H9 (cell line): ENCODE measurements around the gene LARP6. TPM values are rescaled to one million over a fixed set of nuclear protein-coding genes. Genes with fewer than 3 reads are reported as not detected.
"Not testable (repeated sequence)": the region's sequence is repeated elsewhere in the genome, so short reads cannot be mapped to it uniquely, and the experiment has no call there.

Experiments used
- DNase-seq: peaks from one replicate; pipeline ENCODE4 v3.0.0-alpha.2; 2017
- H2AFZ ChIP-seq: one replicate; pipeline ENCODE4 v1.6.1; 2013; ENCODE audit warnings: mild to moderate bottlenecking, low read length, control low read depth, moderate library complexity
- H2AK5ac ChIP-seq: 2 replicates; pipeline ENCODE4 v1.6.1; 2013; ENCODE audit warnings: low read length, control low read depth, mixed read lengths; ENCODE audit not compliant: insufficient read length
- H2BK120ac ChIP-seq: one replicate; pipeline ENCODE4 v1.6.1; 2013; ENCODE audit warnings: low read depth, mild to moderate bottlenecking, low read length, control low read depth, inconsistent platforms; ENCODE audit not compliant: poor library complexity, severe bottlenecking
- H2BK12ac ChIP-seq: 2 replicates; pipeline ENCODE4 v1.6.1; 2013; ENCODE audit warnings: low read length, control low read depth, mixed read lengths, low read depth; ENCODE audit not compliant: insufficient read length
- H2BK15ac ChIP-seq: 2 replicates; pipeline ENCODE4 v1.6.1; 2013; ENCODE audit warnings: low read depth, low read length, control low read depth
- H2BK20ac ChIP-seq: one replicate; pipeline ENCODE4 v1.6.1; 2013; ENCODE audit warnings: low read depth, mild to moderate bottlenecking, low read length, control low read depth, inconsistent platforms; ENCODE audit not compliant: poor library complexity, severe bottlenecking
- H2BK5ac ChIP-seq: 2 replicates; pipeline ENCODE4 v1.6.1; 2013; ENCODE audit warnings: low read length, control low read depth, mixed read lengths; ENCODE audit not compliant: insufficient read length
- H3K14ac ChIP-seq: 2 replicates; pipeline ENCODE4 v1.6.1; 2013; ENCODE audit warnings: low read length, control low read depth; ENCODE audit not compliant: insufficient read depth
- H3K18ac ChIP-seq: 2 replicates; pipeline ENCODE4 v1.6.1; 2013; ENCODE audit warnings: low read depth, mild to moderate bottlenecking, mixed read lengths, low read length, control low read depth; ENCODE audit not compliant: insufficient read length
- H3K23ac ChIP-seq: 2 replicates; pipeline ENCODE4 v1.6.1; 2013; ENCODE audit warnings: low read length, control low read depth, mixed read lengths, low read depth; ENCODE audit not compliant: insufficient read length
- H3K23me2 ChIP-seq: 2 replicates; pipeline ENCODE4 v1.6.1; 2013; ENCODE audit warnings: low read depth, mild to moderate bottlenecking, mixed read lengths, low read length, control low read depth; ENCODE audit not compliant: insufficient read length, poor library complexity, severe bottlenecking
- H3K27ac ChIP-seq: 2 replicates; pipeline ENCODE4 v1.5.1; 2013; ENCODE audit warnings: low read length, control low read depth, mixed read lengths, low read depth; ENCODE audit not compliant: insufficient read length
- H3K27me3 ChIP-seq: 2 replicates; pipeline ENCODE4 v1.6.1; 2013; ENCODE audit warnings: low read length, control low read depth, inconsistent platforms; ENCODE audit not compliant: insufficient read depth
- H3K4ac ChIP-seq: 2 replicates; pipeline ENCODE4 v1.6.1; 2013; ENCODE audit warnings: low read depth, mild to moderate bottlenecking, control low read depth, inconsistent platforms, low read length, moderate library complexity
- H3K4me1 ChIP-seq: 2 replicates; pipeline ENCODE4 v1.6.1; 2013; ENCODE audit warnings: low read length, control low read depth, inconsistent platforms; ENCODE audit not compliant: insufficient read depth
- H3K4me2 ChIP-seq: 2 replicates; pipeline ENCODE4 v1.6.1; 2013; ENCODE audit warnings: low read length, control low read depth, mixed read lengths; ENCODE audit not compliant: insufficient read length, insufficient read depth
- H3K56ac ChIP-seq: 2 replicates; pipeline ENCODE4 v1.6.1; 2013; ENCODE audit warnings: low read depth, mild to moderate bottlenecking, mixed read lengths, low read length, control low read depth; ENCODE audit not compliant: insufficient read length
- H3K79me1 ChIP-seq: 2 replicates; pipeline ENCODE4 v1.6.1; 2013; ENCODE audit warnings: low read depth, mild to moderate bottlenecking, moderate library complexity, low read length, control low read depth, inconsistent platforms; ENCODE audit not compliant: insufficient read depth, poor library complexity, severe bottlenecking
- H3K79me2 ChIP-seq: 2 replicates; pipeline ENCODE4 v1.6.1; 2013; ENCODE audit warnings: low read length, control low read depth, inconsistent platforms; ENCODE audit not compliant: insufficient read depth
- H3K9ac ChIP-seq: 2 replicates; pipeline ENCODE4 v1.6.1; 2013; ENCODE audit warnings: low read length, control low read depth, mixed read lengths; ENCODE audit not compliant: insufficient read length; ENCODE audit errors: extremely low read depth
- H3K9me3 ChIP-seq: one replicate; pipeline ENCODE4 v1.6.1; 2013; ENCODE audit warnings: low read depth, low read length, inconsistent platforms; ENCODE audit not compliant: control insufficient read depth
- H3T11ph ChIP-seq: one replicate; pipeline ENCODE4 v1.6.1; 2013; ENCODE audit warnings: mild to moderate bottlenecking, low read length, control low read depth, inconsistent platforms
- H4K20me1 ChIP-seq: one replicate; pipeline ENCODE4 v1.6.1; 2013; ENCODE audit not compliant: control insufficient read depth, insufficient read length, insufficient read depth
- H4K5ac ChIP-seq: 2 replicates; pipeline ENCODE4 v1.6.1; 2013; ENCODE audit warnings: low read depth, mild to moderate bottlenecking, mixed read lengths, low read length, control low read depth; ENCODE audit not compliant: insufficient read length
- H4K8ac ChIP-seq: replicated peaks from 2 replicates; pipeline ENCODE4 v1.6.1; 2013; ENCODE audit warnings: low read length, control low read depth, mixed read lengths, low read depth; ENCODE audit not compliant: insufficient read length
- H4K91ac ChIP-seq: 2 replicates; pipeline ENCODE4 v1.6.1; 2013; ENCODE audit warnings: low read depth, mild to moderate bottlenecking, moderate library complexity, mixed read lengths, low read length, control low read depth; ENCODE audit not compliant: insufficient read length
- H3K27ac Mint-ChIP-seq, 3 experiments: 2 replicates in 2 of 3; 3 replicates in 1 of 3; pipeline ENCODE4 v1.8.0; 2020 to 2021; ENCODE audit warnings: mixed read lengths in 3 of 3, mild to moderate bottlenecking in 1 of 3, moderate library complexity in 1 of 3
- H3K27me3 Mint-ChIP-seq: 2 replicates; pipeline ENCODE4 v1.8.0; 2021; ENCODE audit warnings: low read depth, mild to moderate bottlenecking, moderate library complexity, mixed read lengths
- H3K36me3 Mint-ChIP-seq, 3 experiments: 2 replicates in 2 of 3; 3 replicates in 1 of 3; pipeline ENCODE4 v1.8.0; 2020 to 2021; ENCODE audit warnings: low read depth in 3 of 3, mixed read lengths in 3 of 3; ENCODE audit not compliant: insufficient read depth in 1 of 3
- H3K4me1 Mint-ChIP-seq, 2 experiments: 2 replicates each; pipeline ENCODE4 v1.8.0; 2020; ENCODE audit warnings: mixed read lengths in 2 of 2
- H3K4me3 Mint-ChIP-seq, 2 experiments: 2 replicates in 1 of 2; 3 replicates in 1 of 2; pipeline ENCODE4 v1.8.0; 2020 to 2021; ENCODE audit warnings: mild to moderate bottlenecking in 2 of 2, mixed read lengths in 2 of 2, moderate library complexity in 1 of 2
- H3K9me3 Mint-ChIP-seq, 2 experiments: 2 replicates in 1 of 2; 3 replicates in 1 of 2; pipeline ENCODE4 v1.8.0; 2020; ENCODE audit warnings: mild to moderate bottlenecking in 2 of 2, mixed read lengths in 2 of 2, moderate library complexity in 1 of 2
- CTCF ChIP-seq: fragments of 200-600 bp; sonication (generic); conservative IDR thresholded peaks from 3 replicates; pipeline ENCODE4 v1.8.0; 2021; ENCODE audit warnings: antibody characterized with exemption, mild to moderate bottlenecking
- WGBS: extraction: QIAGEN DNeasy Blood & Tissue Kit; methylation state at CpG from one replicate; pipeline ENCODE4 v1.1.7; 2013; ENCODE audit warnings: missing lambda C conversion rate, low lambda C conversion rate, mixed read lengths; ENCODE audit not compliant: insufficient read length; ENCODE audit errors: extremely low coverage; 5-methylcytosine and 5-hydroxymethylcytosine counted together
- total RNA-seq: library from RNA; stranded (reverse); gene quantifications from 2 replicates; pipeline ENCODE4 v1.2.1, GENCODE V29; 2021

The LARP6 gene
- total RNA-seq, 1 experiment from 2014 or later = 18.9 TPM

GRCh38 chr15:70873232-70874054, 19.5 kb upstream of the LARP6 start:
- no peak overlapping the region for H2AK5ac ChIP-seq
- H3K9me3 ChIP-seq = no peaks in the 10 kb centered on the region
- H3K56ac ChIP-seq = no peak overlapping the region
- no peaks in the 10 kb centered on the region for H3K79me2 ChIP-seq
- DNase-seq = no peak
- no peak for TF ChIP-seq CTCF
- H3K27ac ChIP-seq = no peak overlapping the region
- no peak overlapping the region for H3K4me2 ChIP-seq
- no peak overlapping the region for H2AFZ ChIP-seq
- H2BK15ac ChIP-seq = no peak overlapping the region
- no peak overlapping the region for H2BK20ac ChIP-seq
- H3K23me2 ChIP-seq = no peaks in the 10 kb centered on the region
- no peak overlapping the region for H2BK120ac ChIP-seq
- no peak overlapping the region for H3K4ac ChIP-seq
- H3K18ac ChIP-seq = no peak overlapping the region
- no peak overlapping the region for H4K8ac ChIP-seq
- H3K23ac ChIP-seq = no peak overlapping the region
- WGBS = no CpG with 5 or more reads among the region's 2 CpGs
- H3K79me1 ChIP-seq = no peaks in the 10 kb centered on the region
- no peak overlapping the region for H3K14ac ChIP-seq
- Mint-ChIP-seq H3K4me3 (no peak overlapping the region), H3K9me3 (peaks cover 17 to 20% of the 10 kb centered on the region in 2 experiments), H3K36me3 (peaks cover 2 to 16% (median 12%) of the 10 kb centered on the region in 3 experiments; a peak in 5 of 7 replicates), H3K27ac (no peak overlapping the region), H3K27me3 (peaks cover 1% of the 10 kb centered on the region; the same call in 1 of the 2 replicates), H3K4me1 (no peaks in the 10 kb centered on the region)
- no peak overlapping the region for H4K91ac ChIP-seq
- H3K27me3 ChIP-seq = no peaks in the 10 kb centered on the region
- no peak overlapping the region for H2BK12ac ChIP-seq
- H3K4me1 ChIP-seq = no peaks in the 10 kb centered on the region
- H3K9ac ChIP-seq = no peak overlapping the region
- H2BK5ac ChIP-seq = no peak overlapping the region
- no peaks in the 10 kb centered on the region for H4K20me1 ChIP-seq
- no peak overlapping the region for H4K5ac ChIP-seq
- no peak overlapping the region for H3T11ph ChIP-seq

- not testable (repeated sequence) for H2BK120ac ChIP-seq, DNase-seq, H2BK5ac ChIP-seq, H2BK15ac ChIP-seq, H4K91ac ChIP-seq, H2BK12ac ChIP-seq, H3K4me1 Mint-ChIP-seq, H3K79me2 ChIP-seq, H3K9ac ChIP-seq, H3K79me1 ChIP-seq, H3K14ac ChIP-seq, H4K8ac ChIP-seq, H3K27ac ChIP-seq, H4K5ac ChIP-seq, H4K20me1 ChIP-seq, H3K9me3 ChIP-seq, H3K18ac ChIP-seq, H2AFZ ChIP-seq, H3K4me1 ChIP-seq, H3K27ac Mint-ChIP-seq, H3K4me2 ChIP-seq, H3K4ac ChIP-seq, H2AK5ac ChIP-seq, H3K23ac ChIP-seq, H2BK20ac ChIP-seq, H3K56ac ChIP-seq, H3K23me2 ChIP-seq, H3K27me3 ChIP-seq, H3T11ph ChIP-seq, H3K4me3 Mint-ChIP-seq, H3K27me3 Mint-ChIP-seq
- Mint-ChIP-seq H3K36me3 (peaks cover 2 to 16% (median 12%) of the 10 kb centered on the region in 3 experiments; a peak in 5 of 7 replicates), H3K9me3 (peaks cover 17 to 20% of the 10 kb centered on the region in 2 experiments)
- no CpG with 5 or more reads among the region's 34 CpGs for WGBS
These were observed 17.5 kb upstream of the LARP6 start for GRCh38 chr15:70871490-70871889.
